Effector CD4-positive, alpha-beta T cell (primary cell): ENCODE results near the gene TEX10.
"Not testable (repeated sequence)": the region's sequence is repeated elsewhere in the genome, so short reads cannot be mapped to it uniquely, and the experiment has no call there.

Experiments used
- DNase-seq: peaks from one replicate; pipeline ENCODE4 v3.0.0-alpha.2; 2020

Gene TEX10

DNA sequence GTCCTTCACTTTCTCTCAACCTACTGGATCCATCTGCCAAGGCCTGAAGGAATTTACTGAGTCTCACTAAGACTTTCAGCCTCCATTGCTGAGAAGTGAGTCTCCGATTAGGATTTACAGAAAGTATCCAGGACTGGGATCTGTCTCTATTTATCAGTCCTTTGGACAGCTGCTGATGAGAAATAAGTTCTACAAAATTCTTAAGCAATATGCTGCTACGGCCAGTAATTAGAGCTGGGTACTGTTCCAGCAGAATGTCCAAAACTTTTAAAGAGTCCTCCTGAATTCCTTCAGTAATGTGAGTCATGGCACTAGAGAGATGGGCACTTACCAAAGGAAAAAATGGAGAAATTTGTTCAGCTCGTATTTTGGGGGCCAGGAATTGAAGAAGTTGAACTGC, 5.9 kb downstream of the TEX10 start:
- DNase-seq, result no peak

DNA sequence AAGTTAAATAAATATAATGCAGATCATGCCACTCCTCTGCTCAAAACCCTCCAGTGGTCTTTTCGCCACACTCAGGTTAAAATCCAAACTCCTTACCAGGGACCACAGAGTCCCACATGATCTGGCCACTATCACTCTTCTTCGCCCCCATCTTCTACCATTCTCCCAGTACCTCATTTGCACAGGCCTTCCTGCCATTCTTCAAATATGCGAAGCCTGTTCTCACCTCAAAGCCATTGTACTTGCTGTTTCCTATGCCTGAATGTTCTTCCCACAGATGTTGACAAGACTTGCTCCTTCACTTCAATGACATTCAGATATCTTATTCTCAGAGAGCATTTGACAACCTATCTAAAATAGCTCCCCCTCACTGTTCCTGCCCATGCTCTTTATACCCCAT, 10.9 kb downstream of the TEX10 start:
- DNase-seq, result no peak

DNA sequence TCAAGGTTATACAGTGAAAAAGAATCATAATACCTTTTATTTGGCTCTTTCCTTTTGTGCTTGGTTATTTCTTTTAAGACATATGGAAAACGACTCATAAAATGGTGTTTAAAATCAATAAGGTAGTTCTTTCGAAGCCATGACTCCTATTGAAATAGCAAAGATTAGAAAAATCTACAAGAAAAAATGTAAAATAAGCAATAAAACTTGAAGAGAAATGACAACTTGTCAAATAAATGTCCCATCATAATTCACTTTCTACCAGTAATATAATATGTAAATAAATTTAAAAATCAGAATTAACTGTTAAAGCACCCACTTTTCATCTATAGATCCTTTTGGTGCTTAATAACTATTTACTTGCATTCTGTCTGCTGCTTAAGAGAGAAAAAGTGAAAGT, 12.5 kb downstream of the TEX10 start:
- no peak for DNase-seq

DNA sequence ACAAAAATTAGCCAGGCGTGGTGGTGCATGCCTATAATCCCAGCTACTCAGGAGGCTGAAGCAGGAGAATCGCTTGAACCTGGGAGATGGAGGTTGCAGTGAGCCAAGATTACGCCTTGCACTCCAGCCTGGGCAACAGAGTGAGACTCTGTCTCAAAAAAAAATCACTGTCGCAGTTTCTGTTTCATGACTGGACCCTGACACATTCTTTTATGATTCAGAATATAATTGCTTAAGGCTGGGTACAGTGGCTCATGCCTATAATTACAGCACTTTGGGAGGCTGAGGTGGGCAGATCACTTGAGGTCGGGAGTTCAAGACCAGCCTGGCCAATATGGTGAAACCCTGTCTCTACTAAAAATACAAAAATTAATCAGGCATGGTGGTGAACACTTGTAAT, 14.0 kb downstream of the TEX10 start:
- DNase-seq, result not testable (repeated sequence)

DNA sequence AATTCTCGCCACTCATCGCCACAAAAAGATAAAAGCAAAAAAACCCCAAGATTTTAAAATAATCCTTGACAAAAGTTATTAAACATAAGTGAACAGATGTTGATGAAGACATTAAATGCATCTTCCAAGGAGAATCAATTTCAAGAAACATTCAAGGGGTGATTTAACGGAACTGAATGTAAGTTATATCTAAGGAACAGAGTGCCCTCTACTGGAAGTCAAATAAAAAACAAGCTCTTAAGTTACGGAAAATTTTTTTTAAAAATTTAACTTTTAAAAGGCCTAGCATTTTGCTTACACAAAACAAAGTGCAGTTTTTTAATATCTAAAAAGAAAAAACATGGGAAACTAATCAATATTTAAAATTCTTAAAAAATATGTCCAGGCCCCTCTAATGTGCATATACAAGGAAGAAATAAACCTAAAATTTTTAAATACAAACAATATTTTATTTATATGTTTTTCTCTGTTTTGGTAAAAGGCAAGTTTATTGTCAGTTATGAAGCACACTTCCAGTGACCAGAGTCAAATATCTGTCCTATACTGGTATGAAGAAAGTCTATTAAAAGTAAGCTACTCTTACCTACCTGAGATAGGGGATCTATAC, 28.0 kb downstream of the TEX10 start:
- DNase-seq, result no peak

DNA sequence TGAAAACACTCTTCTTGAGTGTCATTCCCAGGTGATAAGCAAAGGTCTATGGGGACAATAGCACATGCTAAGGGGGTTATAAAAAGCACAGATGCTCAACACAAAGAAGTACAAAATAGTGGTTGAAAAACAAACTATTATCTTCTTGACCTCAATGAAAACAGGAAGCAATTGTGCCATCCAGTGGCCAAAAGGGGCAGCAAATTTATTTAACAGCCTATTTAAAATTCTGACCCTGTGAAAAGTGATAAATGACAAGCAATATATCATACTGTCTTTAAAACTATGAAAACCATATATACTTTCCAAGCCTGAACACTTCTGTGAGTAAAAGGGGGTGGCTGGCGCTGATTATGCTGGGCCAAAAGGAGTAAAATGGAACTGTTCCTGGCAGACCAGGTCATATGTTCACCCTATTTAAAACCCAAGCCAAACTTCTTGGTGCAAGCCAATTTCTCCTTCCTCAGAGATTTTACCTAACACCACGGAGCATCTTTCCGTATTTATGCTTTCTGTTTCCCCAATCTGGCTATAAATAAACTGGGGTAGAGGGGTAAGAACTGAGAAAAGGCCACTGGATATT, 29.7 kb downstream of the TEX10 start:
- peak; percentile 7 for DNase-seq

DNA sequence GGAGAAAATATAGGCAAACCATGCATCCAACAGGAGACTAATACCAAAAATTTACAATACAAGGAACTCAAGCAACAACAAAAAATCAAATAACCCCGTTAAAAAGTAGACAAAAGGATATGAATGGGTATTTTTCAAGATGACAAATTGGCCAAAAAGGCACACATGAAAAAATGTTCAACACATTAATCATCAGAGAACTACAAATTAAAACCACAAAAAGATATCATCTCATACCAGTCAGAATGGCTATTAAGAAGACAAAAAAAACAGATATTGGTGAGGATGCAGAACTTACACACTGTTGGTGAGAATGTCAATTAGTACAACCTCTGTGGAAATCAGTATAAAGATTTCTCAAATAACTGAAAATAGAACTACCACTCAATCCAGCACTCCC, 35.0 kb downstream of the TEX10 start:
- no peak for DNase-seq

DNA sequence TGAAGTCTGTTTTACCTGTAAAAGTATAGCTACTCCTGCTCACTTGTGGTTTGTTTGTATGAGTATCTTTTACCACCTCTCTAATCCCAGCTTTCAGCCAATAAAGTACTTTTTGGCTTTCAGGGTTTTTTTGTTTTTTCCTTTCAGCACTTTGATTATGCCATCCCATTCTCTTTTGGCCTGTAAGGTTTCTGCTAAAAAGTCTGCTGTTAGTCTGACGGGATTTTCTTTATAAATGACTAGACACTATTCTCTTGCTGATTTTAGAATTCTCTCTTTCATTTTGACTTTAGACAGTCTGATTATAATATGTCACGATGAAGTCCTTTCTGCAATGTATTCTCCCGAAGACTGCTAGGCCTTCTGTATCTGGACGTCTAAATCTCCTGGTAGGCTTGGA, 37.2 kb downstream of the TEX10 start:
- no peak for DNase-seq

DNA sequence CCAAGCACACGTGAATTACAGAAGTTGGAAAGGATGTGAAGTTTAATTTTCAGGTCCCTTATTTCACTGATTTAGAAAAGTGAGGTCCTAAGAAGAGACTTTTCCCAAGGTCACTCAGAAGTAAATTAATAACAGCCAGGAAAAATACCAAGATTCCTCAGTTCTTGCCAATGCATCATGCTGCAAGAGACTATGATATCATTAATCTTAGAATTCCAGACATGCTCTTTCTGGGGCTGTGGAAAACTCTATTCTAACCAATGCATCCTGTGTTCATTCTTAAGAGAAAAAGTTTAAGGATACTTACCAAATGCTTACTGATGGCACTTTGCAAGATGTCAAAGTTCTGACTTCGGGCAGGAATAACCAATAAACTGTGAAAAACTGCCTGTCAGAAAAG, 42.8 kb downstream of the TEX10 start:
- DNase-seq, result no peak

DNA sequence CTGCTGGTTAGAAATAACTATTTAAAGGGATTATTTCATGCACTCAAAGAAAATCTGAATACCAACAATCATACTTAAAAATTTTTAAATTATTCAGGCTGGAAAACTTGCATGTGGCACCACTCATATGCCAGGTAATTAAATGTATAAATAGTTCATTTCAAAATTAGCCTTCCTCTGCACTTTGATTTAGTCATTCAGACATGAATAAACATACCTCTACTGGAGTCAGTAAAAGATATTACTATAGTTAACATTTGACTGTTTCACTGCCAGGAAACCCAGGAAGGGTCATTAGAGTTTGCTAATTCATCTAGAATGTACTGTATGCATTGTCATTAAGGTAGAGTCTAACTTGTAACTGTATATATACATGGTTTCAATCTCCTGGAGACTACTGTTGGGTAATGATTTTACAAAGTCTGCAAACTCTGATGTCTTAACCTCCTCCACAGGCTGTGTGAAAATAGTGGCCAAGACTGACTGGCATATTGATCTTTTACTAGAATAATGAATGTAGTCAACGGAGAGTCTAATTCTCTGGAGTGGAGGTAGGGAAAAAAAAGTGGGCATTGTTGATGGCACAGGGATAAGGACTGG, 43.7 kb downstream of the TEX10 start:
- DNase-seq, result no peak

DNA sequence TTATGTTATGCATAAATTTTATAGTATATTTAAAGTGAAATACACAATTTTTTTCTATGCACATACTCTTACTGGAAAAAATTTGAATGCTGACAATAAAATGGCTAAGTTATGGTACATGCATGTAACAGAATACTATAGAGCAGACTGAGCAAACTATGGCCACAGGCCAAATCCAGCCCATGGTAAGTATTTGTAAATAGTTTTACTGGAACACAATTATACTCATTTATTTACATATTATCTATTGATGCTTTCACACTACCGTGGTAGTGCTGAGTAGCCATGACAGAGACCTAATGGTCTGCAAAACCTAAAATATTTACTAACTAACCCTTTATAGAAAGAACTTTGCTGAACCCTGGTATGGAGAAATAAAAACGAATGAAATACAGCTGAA, 45.7 kb downstream of the TEX10 start:
- no peak for DNase-seq

DNA sequence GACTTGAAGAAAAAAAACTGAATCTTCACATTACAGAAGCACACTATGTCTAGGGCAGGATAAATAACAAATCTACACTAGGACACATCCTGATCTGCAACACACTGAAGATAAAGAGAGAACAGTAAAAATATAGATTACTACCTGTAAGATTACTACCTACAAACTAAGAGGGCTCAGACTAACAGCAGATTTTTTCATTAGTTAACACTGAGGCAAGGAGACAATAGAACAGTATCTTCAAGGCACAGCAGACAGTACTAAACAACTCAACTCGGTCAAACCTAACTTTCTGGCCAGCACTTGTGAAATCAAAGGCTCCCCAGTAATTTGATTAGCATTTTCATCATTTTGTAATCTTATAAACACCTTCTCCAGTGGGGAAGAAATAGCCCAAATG, 46.5 kb downstream of the TEX10 start:
- DNase-seq, result no peak

DNA sequence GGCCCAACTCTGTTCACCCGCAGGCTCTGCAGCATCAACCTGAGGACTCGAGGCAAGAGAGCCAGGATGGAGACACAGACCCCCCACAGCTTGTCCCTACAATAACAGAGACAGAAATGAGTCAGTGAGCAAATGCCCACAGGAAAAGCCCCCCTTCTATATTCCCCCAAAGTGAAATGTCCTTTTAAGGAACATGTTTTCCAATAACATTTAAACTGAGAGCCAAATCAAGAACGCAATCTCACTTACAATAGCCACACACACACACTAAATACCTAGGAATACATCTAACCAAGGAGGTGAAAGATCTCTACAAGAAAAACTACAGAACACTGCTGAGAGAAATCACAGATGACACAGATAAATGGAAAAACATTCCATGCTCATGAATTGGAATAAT, 49.0 kb downstream of the TEX10 start:
- no peak for DNase-seq

DNA sequence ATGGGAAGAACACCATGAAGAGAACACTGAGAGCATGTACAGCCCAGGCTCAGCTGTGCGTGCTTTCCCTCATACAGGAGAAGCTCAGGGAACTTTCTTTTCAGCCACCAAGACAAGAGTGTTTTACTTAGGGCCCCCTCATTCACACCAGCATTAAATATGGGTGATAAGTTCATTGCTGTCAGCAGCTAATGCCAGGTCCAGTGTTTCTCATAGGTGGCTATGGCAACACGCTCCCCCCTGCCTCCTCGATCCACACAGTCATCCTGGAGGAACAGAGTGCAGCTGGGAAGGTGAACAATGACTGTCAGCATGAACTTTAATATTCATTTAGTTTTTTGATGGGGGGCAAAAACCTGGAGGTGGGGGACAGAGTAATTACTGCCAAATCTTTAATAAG, 54.4 kb downstream of the TEX10 start:
- no peak for DNase-seq

DNA sequence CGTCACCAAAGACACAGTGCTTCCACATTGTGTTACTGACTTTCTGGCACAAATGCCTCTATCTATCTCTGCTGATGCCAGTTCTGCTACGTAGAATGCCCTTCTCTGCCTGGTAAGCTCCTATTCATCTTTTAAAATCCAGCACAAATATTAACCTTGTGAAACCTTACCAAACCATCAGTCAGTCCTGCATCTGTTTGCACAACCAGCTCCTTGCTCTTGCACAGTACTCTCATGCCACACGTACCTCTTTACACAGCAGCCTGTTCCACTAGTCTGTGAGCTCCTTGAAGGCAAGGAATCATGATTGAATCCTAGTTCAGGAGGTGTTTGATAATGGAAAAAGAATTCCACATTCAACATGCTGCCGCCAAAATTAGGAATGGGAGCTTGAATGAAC, 56.3 kb downstream of the TEX10 start:
- DNase-seq, result no peak

DNA sequence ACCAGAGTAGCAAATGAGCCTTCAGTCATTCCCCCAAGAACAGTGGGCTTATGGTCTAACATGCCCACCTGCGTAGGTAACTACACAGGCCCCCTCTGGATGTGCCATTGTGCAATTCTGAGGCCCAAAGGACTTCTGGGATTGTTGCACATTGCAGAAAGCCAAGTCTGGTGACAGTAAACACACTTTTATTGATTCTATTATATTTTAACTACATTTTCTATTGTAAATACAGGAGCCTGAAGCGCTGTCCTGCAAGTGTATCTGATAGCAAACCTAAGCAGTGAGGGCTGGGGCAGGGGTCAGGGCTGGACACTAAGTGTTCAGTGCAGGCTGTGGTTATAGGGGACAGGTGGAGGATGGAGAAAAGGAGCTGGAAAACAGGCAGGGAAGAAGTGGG, 57.5 kb downstream of the TEX10 start:
- DNase-seq, result no peak

DNA sequence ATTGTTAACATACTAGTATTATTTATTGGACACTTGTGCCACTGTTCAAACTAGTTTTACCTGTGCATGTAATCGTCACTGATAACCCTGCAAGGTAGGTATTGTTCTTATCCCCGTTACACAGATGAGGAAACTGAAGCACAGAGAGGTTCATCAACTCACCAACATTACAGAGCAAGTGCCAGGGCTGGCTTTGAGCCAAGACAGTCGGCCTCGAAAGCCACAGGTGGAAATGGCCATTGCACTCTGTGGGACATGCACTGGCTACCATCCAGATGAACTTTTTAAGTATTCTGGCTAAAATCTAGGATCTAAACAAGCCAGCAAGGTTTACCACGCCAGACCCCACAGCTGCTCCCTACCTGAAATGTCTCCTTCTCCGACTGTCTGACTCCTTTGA, 57.9 kb downstream of the TEX10 start:
- no peak for DNase-seq

DNA sequence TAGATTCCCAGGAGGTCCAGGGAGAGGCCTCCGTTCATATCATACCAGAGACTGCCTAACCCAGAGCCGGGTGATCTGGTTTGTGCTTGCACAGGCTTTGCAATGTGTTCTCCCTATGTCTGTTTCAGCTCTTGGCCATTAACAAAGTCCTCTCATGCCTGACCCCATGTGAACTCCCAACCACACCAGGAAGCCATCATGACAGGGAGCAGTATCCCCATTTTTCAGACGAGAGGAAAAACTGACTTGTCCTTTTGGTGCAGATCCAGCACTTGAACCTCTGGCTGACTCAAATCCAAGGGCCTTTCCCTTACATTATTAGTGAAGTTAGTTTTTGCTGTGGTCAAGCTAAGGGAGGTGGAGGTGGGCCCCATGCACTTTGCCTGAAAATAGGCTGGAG, 58.4 kb downstream of the TEX10 start:
- no peak for DNase-seq

DNA sequence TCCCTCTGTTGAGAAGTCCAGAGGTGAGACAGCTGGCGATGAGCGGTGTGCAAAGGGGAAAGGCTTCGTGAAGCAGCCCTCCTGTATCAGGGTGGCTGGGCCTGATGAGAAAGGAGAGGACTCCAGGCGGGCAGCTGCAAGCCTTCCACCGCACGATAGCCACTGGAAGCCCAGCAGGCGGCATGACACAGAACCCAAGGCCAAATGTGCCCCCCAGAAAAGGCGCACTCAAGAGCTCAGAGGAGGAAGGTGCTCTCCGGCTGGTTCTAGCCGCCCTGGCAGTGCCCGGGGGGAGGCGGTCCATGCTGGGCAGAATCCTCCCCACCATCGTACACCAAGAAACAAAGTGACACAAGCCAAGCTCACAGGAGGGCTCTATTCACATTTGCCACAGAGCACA, 60.3 kb downstream of the TEX10 start:
- DNase-seq, result no peak

DNA sequence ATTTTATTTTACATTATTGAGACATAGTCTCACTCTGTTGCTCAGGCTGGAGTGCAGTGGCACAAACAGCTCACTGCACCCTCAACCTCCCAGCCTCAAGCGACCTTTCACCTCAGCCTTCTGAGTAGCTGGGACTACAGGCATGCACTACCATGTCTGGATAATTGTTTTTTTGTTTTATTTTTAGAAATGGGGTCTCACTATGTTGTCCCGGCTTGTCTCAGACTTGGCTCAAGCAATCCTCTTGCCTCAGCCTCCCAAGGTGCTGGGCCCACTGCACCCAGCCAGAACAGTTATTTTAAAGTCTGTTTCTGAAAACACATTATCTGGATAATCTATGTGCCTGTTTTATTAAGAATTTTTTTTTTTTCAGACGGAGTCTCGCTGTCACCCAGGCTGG, 62.0 kb downstream of the TEX10 start:
- no peak for DNase-seq

DNA sequence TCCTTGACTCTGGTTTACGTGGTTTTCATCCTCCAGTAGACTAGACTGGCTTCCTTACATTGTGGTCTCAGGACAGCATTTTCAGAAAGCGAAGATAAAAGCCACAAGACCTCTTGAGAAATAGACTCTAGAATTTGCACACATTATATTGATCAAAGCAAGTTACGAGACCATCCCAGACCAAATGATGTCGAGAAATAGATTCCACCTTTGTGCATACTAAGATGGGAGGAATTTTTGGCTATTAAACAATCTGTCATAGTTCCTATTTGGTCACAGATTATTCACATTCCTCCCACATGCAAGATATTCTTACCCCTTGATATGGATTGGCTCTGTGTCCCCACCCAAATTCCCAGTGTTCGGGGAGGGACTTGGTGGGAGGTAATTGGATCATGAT, 65.6 kb downstream of the TEX10 start:
- DNase-seq, result no peak

DNA sequence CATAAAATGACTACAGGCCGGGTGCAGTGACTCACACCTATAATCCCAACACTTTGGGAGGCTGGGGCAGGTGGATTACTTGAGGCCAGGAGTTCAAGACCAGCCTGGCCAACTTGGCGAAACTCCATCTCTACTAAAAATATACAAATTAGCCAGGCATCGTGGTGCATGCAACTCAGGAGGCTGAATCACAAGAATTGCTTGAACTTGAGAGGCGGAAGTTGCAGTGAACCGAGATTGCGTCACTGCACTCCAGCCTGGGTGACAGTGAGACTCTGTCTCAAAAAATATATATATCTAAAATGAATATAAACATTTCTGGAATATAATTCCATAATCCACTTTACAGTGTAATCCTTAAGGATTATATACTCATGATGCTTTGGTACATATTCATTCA, 66.5 kb downstream of the TEX10 start:
- DNase-seq, result no peak

DNA sequence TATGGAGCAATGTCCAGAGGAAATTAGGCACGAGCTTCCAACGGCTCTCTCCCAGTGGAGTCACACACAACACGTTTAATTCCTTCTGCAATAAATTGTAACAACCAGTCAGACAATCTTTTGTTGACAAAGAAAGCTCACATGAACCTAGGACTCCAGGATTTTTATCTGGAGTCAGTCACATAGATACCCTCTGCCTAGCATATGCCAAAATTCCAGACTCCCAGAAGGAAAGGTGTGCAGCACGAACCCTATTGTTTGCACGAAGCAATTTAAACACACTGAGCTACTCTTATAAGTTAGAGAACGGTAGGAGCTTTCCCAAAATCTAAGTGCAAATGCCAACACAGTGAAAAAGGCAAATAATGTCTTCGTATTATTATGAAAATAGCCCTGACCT, 67.1 kb downstream of the TEX10 start:
- no peak for DNase-seq

DNA sequence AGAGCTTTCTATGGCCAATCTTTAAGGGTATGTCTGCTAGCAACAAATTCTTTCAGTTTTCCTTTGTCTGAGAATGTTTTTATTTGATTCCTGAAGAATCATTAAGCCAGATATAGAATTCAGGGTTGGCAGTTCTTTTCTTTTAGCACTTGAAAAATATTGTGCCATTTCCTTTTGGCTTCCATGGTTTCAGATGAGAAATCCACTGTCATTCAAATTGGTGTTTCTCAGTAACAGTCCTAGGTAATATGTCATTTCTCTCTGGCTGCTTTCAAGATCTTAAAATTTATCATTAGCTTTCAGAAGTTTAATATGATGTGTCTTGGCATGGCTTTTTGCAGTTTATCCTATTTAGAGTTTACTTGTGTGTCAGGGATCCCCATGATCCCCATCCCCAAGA, 67.7 kb downstream of the TEX10 start:
- no peak for DNase-seq

DNA sequence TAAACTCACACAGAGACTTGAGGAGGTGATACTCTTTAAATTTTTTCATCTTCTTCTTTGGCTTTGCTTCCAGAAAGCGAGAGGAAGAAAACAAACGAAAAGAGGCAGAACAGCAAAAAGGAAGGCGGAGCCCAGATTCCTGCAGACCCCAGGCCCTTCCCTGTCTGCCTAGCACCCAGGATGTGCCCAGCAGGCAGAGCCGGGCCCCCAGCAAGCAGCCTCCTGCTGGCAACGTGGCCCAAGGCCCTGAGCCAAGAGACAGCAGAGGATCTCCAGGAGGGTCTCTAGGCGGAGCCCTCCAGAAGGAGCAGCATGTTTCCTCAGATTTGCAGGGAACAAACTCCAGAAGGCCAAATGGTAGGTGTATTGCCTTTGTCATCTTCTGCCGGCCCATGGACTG, 68.5 kb downstream of the TEX10 start:
- DNase-seq, result no peak
